Erythroblast (primary cell): ENCODE measurements around the gene ARHGAP24.

Experiments
- GATA1 ChIP-seq: IDR thresholded peaks from 2 replicates; pipeline ENCODE4 v1.6.1; 2011; ENCODE audit warnings: low read depth, mild to moderate bottlenecking, control low read depth, low read length, moderate library complexity
- POLR2A ChIP-seq: IDR thresholded peaks from 2 replicates; pipeline ENCODE4 v1.6.1; 2011; ENCODE audit warnings: mild to moderate bottlenecking, low read length

- TF ChIP-seq POLR2A (no peak), GATA1 (no peak)
These were observed 573.5 kb downstream of the ARHGAP24 start for GRCh38 chr4:86048426-86048825.
